ENCODE data around the gene SMS.
"Not testable (repeated sequence)": the region's sequence is repeated elsewhere in the genome, so short reads cannot be mapped to it uniquely, and the experiment has no call there.

SMS gene

DNA sequence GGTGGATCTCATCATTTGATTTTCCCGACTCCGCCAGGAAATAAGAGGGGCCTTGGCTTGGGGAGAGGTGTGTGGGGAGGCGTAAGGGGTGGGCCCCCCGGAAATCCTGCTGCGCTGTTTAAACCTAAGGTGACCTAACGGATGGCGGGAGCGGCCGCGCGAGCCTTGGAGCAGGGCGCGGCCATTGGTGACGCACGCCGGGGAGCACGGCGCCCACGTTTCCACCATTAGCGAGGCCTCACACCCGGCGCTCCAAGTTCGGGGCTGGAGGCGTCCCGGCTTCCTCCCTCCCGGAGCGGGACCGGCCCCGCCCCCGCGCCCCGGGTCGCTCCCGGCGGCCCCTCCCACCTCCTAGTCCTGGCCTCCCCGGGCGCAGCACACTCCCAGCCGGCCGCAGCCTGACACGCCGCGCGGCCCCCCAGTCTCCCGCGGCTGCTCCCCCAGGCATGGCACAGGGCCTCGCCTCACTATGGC, at the start of gene SMS:
Gene SMS (plus strand): TSS at position 354 of the 474 bp plus-strand sequence. CDS start 116 bp downstream, at position 470.
- peak in 1 of 2 experiments; percentile 74 for DNase-seq

DNA sequence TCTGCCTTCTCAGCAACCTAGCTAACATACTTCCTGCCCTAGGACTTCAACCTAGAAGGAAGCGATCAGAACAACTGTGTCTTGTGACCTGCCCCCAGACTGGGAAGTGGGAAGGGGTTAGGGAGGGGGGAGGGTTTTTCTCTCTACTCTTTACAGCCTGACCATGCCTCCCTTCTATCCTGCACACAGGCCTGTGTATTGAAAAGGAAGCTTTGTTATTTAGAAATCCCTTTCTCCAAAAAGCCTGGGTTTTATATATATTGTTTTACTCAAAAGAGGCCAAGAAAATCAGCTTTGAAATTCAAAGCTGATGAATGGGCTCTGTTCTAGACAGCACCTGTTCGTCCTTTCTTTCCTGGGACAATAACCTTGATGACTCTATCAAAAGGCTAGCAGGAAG, 35.2 kb upstream of the SMS start:
- DNase-seq, result no peak

GRCh38 chrX:21905953-21906352, 34.6 kb upstream of the SMS start:
- no peak for DNase-seq

DNA sequence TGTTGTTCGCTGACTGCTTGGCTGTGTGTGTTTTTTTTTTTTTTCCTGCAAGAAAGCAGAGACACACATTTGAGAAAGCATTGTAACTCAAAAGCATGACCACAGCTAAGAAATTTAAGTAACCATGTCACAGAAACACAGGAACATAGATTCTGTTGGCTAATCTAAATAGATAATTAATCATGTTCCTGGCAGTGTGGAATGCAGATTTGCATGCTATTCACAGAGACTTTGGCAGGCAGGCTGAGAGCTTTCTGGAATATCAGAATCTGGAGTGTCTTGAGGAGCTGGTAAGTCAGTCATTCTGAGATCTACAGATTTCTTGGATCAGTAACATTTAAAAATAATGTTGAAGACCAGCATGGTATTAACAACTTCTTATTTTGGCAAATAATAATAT, 33.2 kb upstream of the SMS start:
- DNase-seq, result no peak

DNA sequence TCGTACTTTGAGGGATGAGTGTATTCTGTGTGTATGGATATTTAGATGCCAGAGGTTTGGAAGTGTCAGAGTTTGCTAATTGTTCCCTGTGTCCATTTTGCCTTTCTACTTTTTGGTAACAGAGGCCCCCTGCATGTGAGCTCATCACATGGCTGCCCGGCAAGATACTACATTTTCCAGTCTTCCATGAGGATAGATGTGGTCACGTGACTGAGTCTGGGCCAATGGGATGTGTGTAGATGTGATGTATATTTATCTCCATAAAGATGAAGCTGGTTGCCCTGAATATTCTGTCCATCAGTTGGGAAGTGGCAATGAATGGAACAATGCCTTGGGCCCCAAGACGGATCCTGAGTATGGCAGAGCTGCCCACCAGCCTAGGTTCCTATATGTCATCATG, 29.0 kb upstream of the SMS start:
- no peak for DNase-seq

DNA sequence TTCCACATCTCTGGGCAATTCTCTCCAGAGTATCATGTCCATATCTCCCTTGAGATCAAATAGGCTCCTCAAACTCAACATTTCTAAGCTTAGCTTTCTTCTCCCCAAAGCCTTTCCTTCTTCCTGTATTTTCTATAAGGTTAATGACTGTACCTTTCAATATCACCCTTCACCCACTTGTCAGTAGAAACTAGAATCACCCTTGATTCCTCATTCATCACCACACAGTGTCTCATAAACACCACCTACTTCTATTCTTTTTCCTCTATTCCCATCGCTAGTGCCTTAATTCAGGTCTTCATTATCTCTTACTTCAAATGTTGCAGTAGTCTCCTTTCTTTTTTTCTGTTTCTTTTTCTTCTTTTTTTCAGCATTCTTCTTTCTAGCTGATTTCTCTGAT, 28.3 kb upstream of the SMS start:
- no peak for DNase-seq

DNA sequence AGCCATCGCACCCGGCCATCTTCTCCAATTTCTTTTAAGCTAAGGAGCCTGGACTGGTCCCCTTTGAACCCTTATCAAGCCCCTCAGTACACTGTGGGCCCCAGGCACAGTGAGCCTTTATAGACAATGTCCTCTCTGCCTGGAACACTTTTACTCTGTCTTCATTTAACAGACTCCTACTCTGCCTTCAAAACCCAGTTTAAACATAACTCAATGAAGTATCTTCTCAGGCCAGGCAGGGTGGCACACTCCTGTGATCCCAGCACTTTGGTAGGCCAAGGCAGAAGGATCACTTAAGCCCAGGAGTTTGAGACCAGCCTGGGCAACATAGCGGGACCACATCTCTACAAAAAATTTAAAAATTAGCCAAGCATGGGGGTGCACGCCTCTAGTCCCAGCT, 27.5 kb upstream of the SMS start:
- no peak for DNase-seq

GRCh38 chrX:21926116-21926515, 14.4 kb upstream of the SMS start:
- DNase-seq, result no peak

- DNase-seq, result no peak
These were observed 13.8 kb upstream of the SMS start for GRCh38 chrX:21926527-21927278.

DNA sequence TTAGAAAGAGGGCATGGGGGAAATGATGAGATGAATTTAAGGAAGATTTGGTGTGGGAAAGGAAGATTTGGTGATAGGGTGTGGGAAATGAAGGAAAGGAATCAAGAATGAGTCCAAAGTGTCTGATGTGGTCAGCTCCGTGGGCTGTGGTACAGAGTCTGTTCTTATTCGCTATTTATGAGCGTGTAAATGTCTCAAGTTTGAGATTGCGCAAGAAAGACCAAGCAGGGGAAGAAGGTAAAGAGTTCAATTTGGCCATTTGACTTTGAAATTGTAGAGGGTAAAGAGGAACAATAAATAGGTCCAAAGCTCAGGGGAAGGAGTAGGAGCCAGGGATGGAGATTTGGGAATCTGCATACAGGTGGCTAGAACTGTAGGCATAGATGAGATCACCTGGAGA, 11.3 kb upstream of the SMS start:
- no peak for DNase-seq

DNA sequence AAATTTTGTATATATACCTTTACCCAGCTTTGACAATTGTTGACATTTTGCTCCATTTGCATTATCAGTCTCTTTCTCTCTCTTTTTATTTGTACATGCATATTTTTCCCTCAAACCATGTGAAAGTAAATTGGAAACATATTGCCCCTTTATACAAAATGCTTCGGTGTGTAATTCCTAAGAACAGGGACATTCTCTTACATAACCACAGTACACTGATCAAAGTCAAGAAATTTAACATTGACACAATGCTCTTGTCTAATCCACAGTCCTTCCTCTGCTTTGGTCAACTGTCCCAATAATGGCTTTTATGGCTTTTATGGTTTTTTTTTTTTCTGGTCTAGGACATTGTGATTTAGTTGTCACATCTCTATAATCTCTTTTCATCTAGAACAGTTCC, 9.5 kb upstream of the SMS start:
- DNase-seq, result no peak

GRCh38 chrX:21932292-21933002, 8.1 kb upstream of the SMS start:
- DNase-seq, result no peak

DNA sequence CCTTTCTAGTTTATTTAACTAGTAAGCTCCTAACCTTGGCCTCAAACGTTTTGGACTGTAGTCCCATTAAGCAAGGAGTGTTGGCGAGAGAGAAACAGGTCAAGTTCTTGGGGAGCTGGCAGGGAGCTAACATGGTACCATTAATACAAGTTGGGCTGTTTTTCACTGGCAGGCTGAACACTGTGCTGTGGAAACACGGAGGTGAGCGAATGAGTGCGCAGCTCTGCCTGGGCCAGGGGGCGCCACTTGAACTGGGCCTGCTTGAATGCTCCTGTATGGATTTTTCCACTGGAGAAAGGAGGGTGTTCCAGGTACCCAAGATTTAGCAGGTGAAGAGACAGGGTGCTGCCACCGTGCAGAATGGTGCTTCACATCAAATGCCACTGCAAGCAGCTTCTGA, 7.4 kb upstream of the SMS start:
- DNase-seq, result no peak

DNA sequence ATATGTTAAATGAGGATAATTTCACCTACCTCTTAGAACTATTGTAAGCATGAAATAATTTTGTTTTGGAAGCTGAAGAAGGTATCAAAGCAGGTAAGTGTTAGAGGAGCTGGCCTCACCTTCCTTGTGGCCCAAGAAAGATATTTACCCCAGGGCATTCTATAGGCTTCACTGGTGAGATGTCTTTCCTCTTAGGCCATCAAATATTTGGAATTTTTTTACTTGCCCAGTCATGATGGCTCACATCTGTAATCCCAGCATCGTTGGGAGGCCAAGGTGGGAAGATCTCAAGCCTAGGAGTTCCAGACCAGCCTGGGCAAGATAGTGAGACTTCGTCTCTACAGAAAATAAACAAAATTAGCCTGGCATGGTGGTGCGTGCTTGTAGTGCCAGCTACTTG, 6.1 kb upstream of the SMS start:
- no peak for DNase-seq

- DNase-seq, result no peak
These were observed 603 bp upstream of the SMS start for GRCh38 chrX:21939906-21940305.

DNA sequence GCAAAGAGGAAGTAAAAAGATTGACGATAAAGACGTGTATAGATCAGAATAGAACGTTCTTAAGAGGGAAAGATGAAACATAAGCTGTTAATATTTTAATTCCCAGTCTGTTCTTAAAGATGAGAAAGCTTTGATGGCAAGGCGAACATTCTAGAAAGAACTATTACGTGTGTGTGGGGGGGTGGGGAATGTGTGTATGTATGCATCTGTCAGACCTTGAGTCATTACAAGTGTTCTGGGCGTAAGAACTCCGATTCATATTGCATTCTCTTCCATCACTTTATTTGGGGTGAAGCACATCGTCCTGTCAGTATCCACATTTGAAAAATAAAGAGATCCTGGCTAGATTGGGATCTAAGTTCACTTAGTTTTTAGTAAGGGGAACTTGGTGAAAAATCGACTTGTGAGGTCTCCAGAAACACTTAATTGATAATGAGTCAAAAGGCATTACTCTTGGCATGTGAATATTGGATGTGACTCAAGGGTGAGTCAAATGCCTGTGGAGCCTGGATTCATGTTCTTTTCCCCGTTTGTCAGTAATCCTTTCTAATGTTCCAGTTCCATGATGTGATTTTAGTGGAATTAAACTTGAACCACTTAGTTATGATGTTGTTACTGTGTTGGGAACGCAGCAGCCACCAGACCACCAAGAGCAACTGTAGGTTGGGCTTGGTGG, 3.1 kb downstream of the SMS start:
- DNase-seq, result no peak

- no peak for DNase-seq
These were observed 3.7 kb downstream of the SMS start for GRCh38 chrX:21944136-21944615.

DNA sequence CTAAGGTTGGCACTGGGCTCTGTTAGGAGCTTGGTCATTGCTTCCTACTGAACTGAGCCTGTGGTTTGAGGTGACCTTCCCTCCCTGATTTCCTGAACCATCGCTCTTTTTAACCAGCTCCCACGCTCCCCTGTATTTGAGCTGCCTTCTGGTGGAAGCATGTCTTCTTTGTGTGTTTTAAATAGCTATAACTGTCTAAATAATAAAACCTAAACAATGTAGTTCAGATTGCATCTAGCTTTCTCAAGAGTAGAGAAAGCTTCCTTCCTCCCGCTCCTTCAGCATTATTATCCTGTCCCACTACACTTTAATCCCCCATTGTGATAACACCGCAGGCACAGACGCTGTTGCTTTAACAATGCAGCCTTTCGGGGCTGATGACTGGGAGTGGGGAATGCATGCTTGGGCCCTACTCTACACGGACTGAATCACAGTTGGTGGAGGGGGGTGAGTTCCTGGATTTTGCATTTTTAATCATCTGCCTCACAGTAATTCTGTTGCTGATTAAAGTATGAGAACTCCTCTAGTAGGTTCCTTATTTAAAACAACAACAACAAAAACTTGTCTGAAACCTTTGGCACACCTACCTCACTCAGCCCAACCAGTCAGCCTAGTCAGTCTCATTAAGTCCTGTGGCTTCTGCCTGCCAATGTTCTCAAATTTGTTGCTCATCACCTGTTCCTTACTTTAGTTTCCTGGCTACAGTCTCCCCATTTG, 6.6 kb downstream of the SMS start:
- peak; percentile 51 to 78 for DNase-seq

DNA sequence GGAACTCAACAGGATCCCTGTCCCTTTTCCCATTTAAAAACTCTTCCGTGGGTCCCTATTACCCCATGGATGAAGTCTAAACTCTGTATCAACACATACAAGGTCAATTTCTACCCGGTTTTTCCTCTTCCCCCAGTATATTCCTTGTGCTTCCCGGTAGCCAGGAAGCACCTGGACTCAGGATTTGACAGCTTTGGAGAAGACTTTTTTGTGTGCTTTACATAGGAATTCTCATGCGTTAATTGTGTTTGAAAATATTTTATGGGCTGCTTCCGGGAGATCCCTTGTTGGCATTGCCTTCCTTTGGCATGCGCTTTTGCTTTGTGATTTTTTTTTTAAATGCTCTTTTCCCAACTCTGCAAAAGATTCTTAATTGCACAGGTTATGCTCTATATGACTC, 7.2 kb downstream of the SMS start:
- DNase-seq, result peak in 1 of 2 experiments; percentile 42

DNA sequence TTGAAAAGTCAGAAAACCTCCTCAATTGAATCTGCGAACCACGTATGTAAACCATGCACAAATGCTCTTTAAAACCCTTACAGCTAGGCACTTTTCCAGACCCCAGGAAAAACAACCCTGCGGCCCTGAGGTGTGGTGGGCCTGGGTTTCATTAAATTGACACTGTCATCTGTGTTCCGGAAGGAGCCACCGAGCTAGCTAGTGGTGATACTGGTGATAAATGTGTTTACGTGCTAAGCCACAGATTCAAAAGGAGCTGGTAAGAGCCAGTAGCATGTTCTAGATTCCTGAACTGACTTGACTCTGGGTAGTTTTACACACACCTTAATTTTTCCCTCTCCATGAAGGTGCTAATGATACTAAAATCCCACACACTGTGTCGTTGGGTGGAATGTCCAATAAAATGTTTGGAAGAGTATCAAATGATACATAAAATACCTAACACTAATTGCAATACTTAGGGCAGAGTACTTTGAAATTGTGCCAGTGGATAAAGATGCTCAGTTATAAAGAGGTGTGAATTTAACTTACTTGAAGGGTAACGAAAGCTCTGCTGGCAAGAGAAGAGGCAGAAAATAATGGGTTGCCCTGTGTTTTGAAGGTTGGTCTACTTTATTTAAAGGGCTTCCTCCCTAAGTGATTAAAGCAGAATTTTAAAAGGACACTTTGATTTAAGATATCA, 8.5 kb downstream of the SMS start:
- no peak for DNase-seq

DNA sequence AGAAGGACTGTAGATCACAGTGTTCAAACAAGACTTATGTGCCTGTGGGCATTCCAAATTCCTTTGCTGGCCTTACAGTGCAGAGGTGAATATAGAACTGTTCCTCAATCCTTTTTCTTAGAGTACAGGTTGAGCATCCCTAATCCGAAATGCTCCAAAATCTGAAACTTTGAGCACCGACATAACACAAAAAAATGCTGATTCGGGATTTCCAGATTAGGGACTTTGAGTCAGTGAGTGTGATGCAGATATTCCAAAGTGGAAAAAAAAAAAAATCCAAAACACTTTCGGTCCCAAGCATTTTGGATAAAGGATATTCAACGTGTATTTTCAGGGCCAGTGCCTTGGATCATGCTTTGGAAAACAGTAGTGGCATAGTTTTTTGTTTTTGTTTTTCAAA, 9.2 kb downstream of the SMS start:
- no peak for DNase-seq

GRCh38 chrX:21950557-21950956, 10.0 kb downstream of the SMS start:
- not testable (repeated sequence) for DNase-seq
